RWPE1 (cell line): ENCODE measurements around the gene KCNB1.

Source experiments
- CTCF ChIA-PET: fragments of 350-600 bp; sonication (Branson Sonifier 250); formaldehyde crosslinking; extraction: SDS; loops from one replicate; lab custom pipeline; 2021; lab: Yijun Ruan, JAX
- POLR2A ChIA-PET: fragments of 400-600 bp; formaldehyde crosslinking; extraction: SDS; loops from one replicate; lab custom pipeline; 2020; ENCODE audit warnings: antibody characterized with exemption; ENCODE audit not compliant: low non-redundant PET; lab: Yijun Ruan, JAX
- DNase-seq: peaks from one replicate; pipeline ENCODE4 v3.0.0; 2012; ENCODE audit warnings: low spot score
- H3K27ac ChIP-seq: fragments of 450-650 bp; 2 replicates; pipeline ENCODE4 v1.5.1; 2017
- TF ChIP-seq, protein P1 (sequence below): fragments of 450-650 bp; conservative IDR thresholded peaks from 2 replicates; pipeline ENCODE4 v1.5.1; 2017; ENCODE audit warnings: low read depth, mild to moderate bottlenecking

Gene KCNB1

DNA sequence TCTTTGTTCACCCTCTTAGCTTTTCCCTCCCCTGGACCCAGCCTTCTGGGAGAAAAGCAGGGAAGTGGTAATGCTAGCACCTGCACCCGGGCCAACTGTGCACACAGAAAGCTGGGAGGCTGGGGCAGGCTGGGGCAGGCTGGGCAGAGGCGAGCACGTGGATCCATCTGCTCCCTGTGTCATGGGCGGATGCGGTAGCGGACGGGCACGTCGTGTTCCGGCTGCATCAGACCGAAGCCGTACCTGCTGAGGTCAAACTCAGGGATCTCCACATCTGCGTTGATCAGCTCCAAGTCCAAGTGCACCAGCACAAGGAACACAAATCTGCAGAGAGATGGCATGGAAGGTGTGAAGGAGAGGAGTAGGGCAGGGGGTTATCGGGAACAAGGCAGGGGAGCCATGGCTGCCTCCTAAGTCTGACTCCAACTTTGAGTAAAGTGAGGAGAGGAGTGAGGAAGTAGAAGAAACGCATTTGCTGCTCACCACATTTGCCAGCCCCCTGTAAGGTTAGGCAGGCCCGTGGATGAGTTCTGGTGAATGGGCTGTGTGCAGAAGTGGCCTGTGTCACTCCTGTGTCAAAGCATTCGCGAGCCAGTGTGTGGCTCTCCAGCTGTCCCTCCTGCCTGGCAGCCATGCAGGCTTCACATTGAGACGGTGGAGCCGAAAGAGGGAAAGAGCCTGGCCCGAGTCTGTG is 25.4 kb upstream of the KCNB1 start:
- CTCF ChIA-PET, result interaction anchor here (0.6 to 5.7 kb wide), 17 partner anchors 8 to 1244 kb away, joined by 3 to 58 read pairs (median 4); partner anchors contain the start of genes KCNB1 and SPATA2
- peak overlapping the region; percentile 66 for H3K27ac ChIP-seq
- POLR2A ChIA-PET, result interaction anchor here (0.7 kb wide), 1 partner anchor 153 kb away, joined by 3 read pairs; no protein-coding TSS in a partner anchor
- TF ChIP-seq, protein P1, sequence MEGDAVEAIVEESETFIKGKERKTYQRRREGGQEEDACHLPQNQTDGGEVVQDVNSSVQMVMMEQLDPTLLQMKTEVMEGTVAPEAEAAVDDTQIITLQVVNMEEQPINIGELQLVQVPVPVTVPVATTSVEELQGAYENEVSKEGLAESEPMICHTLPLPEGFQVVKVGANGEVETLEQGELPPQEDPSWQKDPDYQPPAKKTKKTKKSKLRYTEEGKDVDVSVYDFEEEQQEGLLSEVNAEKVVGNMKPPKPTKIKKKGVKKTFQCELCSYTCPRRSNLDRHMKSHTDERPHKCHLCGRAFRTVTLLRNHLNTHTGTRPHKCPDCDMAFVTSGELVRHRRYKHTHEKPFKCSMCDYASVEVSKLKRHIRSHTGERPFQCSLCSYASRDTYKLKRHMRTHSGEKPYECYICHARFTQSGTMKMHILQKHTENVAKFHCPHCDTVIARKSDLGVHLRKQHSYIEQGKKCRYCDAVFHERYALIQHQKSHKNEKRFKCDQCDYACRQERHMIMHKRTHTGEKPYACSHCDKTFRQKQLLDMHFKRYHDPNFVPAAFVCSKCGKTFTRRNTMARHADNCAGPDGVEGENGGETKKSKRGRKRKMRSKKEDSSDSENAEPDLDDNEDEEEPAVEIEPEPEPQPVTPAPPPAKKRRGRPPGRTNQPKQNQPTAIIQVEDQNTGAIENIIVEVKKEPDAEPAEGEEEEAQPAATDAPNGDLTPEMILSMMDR, result no peak
- peak; percentile 72 for DNase-seq

- CTCF ChIA-PET, result interaction anchor here (0.9 to 5.7 kb wide), 4 partner anchors 21 to 171 kb away, joined by 3 to 58 read pairs (median 26); partner anchors contain the start of gene KCNB1
- POLR2A ChIA-PET, result no interaction called here
- TF ChIP-seq, protein P1, result no peak
- no peak overlapping the region for H3K27ac ChIP-seq
- DNase-seq, result no peak
Observed at GRCh38 chr20:49505518-49505917, 23.1 kb upstream of the KCNB1 start.

GRCh38 chr20:49503176-49503575 is 20.7 kb upstream of the KCNB1 start:
- no peak for DNase-seq
- TF ChIP-seq, protein P1, result no peak
- CTCF ChIA-PET, result interaction anchor here (0.6 kb wide), 1 partner anchor 137 kb away, joined by 3 read pairs; no protein-coding TSS in a partner anchor
- POLR2A ChIA-PET, result no interaction called here
- H3K27ac ChIP-seq, result no peak overlapping the region

- ChIA-PET POLR2A (interaction anchor here (0.7 kb wide), 1 partner anchor 209 kb away, joined by 3 read pairs; no protein-coding TSS in a partner anchor), CTCF (interaction anchor here (0.5 kb wide), 1 partner anchor 256 kb away, joined by 3 read pairs; no protein-coding TSS in a partner anchor)
- TF ChIP-seq, protein P1, result no peak
- peak; percentile 64 for DNase-seq
- H3K27ac ChIP-seq, result no peak overlapping the region
Observed at GRCh38 chr20:49501917-49502316, 19.4 kb upstream of the KCNB1 start.

DNA sequence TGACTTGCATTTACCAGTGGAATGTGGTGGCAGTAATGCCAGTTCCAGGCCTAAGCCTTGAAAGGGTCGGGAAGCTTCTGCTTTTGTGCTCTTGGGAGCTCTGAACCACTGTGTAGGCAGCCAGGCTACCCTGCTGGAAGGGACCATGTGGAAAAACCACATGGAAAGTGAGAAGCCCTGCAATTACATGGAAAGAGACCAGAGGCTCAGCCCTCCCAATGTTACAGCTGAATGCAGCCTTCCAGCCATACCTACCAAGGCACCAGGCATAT is 14.9 kb upstream of the KCNB1 start:
- DNase-seq, result no peak
- H3K27ac ChIP-seq, result no peak overlapping the region
- ChIA-PET CTCF (interaction anchor here (0.6 to 4.7 kb wide), 5 partner anchors 10 to 164 kb away, joined by 3 to 37 read pairs (median 5); partner anchors contain the start of gene KCNB1), POLR2A (no interaction called here)
- TF ChIP-seq, protein P1, result no peak

GRCh38 chr20:49496553-49497397 is 14.3 kb upstream of the KCNB1 start:
- ChIA-PET CTCF (interaction anchor here (0.6 to 4.7 kb wide), 5 partner anchors 11 to 163 kb away, joined by 3 to 37 read pairs (median 5); partner anchors contain the start of gene KCNB1), POLR2A (no interaction called here)
- H3K27ac ChIP-seq, result no peak overlapping the region
- TF ChIP-seq, protein P1, result no peak
- no peak for DNase-seq
